Smooth muscle cell (in vitro differentiated cells): ENCODE measurements around the gene TMEM87A. TPM values are rescaled to one million over a fixed set of nuclear protein-coding genes. Genes with fewer than 3 reads are reported as not detected.

Experiments used
- DNase-seq: peaks from one replicate; lab custom pipeline; 2025; ENCODE audit not compliant: unreplicated experiment; lab: John Stamatoyannopoulos, UW
- H2AFZ ChIP-seq: fragments of 200-600 bp; sonication (generic); 2 replicates; pipeline ENCODE4 v1.6.0; 2016; ENCODE audit warnings: antibody characterized with exemption, low read depth, mild to moderate bottlenecking
- H3F3A ChIP-seq: fragments of 200-600 bp; sonication (generic); 2 replicates; pipeline ENCODE4 v1.6.0; 2017; ENCODE audit warnings: antibody characterized with exemption, low read depth
- H3K27ac ChIP-seq: fragments of 200-600 bp; sonication (generic); 2 replicates; pipeline ENCODE4 v1.5.1; 2016; ENCODE audit warnings: low read depth, mild to moderate bottlenecking
- H3K27me3 ChIP-seq: fragments of 200-600 bp; sonication (generic); 2 replicates; pipeline ENCODE4 v1.6.1; 2016; ENCODE audit warnings: low read depth, mild to moderate bottlenecking
- H3K36me3 ChIP-seq: fragments of 200-600 bp; sonication (generic); 2 replicates; pipeline ENCODE4 v1.5.1; 2016; ENCODE audit warnings: low read depth
- H3K4me1 ChIP-seq: fragments of 200-600 bp; sonication (generic); 2 replicates; pipeline ENCODE4 v1.5.1; 2016; ENCODE audit warnings: low read depth
- H3K4me2 ChIP-seq: fragments of 200-600 bp; sonication (generic); 2 replicates; pipeline ENCODE4 v1.6.0; 2016; ENCODE audit warnings: mild to moderate bottlenecking
- H3K4me3 ChIP-seq: fragments of 200-600 bp; sonication (generic); 2 replicates; pipeline ENCODE4 v1.5.1; 2016; ENCODE audit warnings: mild to moderate bottlenecking
- H3K79me2 ChIP-seq: fragments of 200-600 bp; sonication (generic); 2 replicates; pipeline ENCODE4 v1.6.0; 2016; ENCODE audit warnings: low read depth, mild to moderate bottlenecking
- H3K9ac ChIP-seq: fragments of 200-600 bp; sonication (generic); 2 replicates; pipeline ENCODE4 v1.6.0; 2016; ENCODE audit warnings: low read depth
- H3K9me3 ChIP-seq: fragments of 200-600 bp; sonication (generic); replicated peaks from 2 replicates; pipeline ENCODE4 v1.5.1; 2016; ENCODE audit warnings: low read depth
- H4K20me1 ChIP-seq: fragments of 200-600 bp; sonication (generic); 2 replicates; pipeline ENCODE4 v1.6.0; 2016; ENCODE audit warnings: low read depth
- CTCF ChIP-seq: fragments of 200-600 bp; sonication (generic); IDR thresholded peaks from 2 replicates; pipeline ENCODE4 v1.5.1; 2017; ENCODE audit warnings: borderline replicate concordance, mild to moderate bottlenecking, antibody characterized with exemption; ENCODE audit not compliant: insufficient read depth, poor library complexity, severe bottlenecking
- WGBS: methylation state at CpG from one replicate; pipeline ENCODE4 v1.1.7; 2016; ENCODE audit warnings: low lambda C conversion rate; 5-methylcytosine and 5-hydroxymethylcytosine counted together
- polyA plus RNA-seq: library from polyadenylated mRNA; unstranded; fragments of >200 nt; fragmentation: Nextera tagmentation; extraction: Ambion mirVana; gene quantifications from 2 replicates; pipeline ENCODE4 v1.2.1, GENCODE V29; 2016
- total RNA-seq: library from RNA; depleted of rRNA; stranded (reverse); fragments of >200 nt; gene quantifications from 2 replicates; pipeline ENCODE4 v1.2.3, GENCODE V29; 2014

TMEM87A gene
- total and polyA plus RNA-seq, 2 experiments from 2014 or later, result 59.9 to 82.3 TPM

GRCh38 chr15:42202653-42203052 lies 70.6 kb downstream of the TMEM87A start:
- Histone ChIP-seq H2AFZ (no peak overlapping the region), H3K4me1 (peaks cover 7% of the 10 kb centered on the region), H3K9ac (no peak overlapping the region), H3K27me3 (no peaks in the 10 kb centered on the region), H3K79me2 (peaks cover 62% of the 10 kb centered on the region), H3K36me3 (peaks cover 4% of the 10 kb centered on the region), H3K27ac (no peak overlapping the region), H3K4me3 (no peak overlapping the region), H4K20me1 (peaks cover 58% of the 10 kb centered on the region), H3K4me2 (no peak overlapping the region), H3F3A (no peaks in the 10 kb centered on the region), H3K9me3 (no peaks in the 10 kb centered on the region)
- WGBS, result 82% methylated on average over 2 of the region's 2 CpGs
- TF ChIP-seq CTCF, result no peak
- DNase-seq, result no peak

- WGBS, result 100% methylated on average over 1 of the region's 1 CpG
- H3F3A ChIP-seq, result no peaks in the 10 kb centered on the region
- H3K36me3 ChIP-seq, result peaks cover 4% of the 10 kb centered on the region
- H3K4me1 ChIP-seq, result peaks cover under 1% of the 10 kb centered on the region
- H2AFZ ChIP-seq, result no peak overlapping the region
- no peak overlapping the region for H3K27ac ChIP-seq
- TF ChIP-seq CTCF, result no peak
- H4K20me1 ChIP-seq, result peaks cover 58% of the 10 kb centered on the region
- no peaks in the 10 kb centered on the region for H3K9me3 ChIP-seq
- H3K9ac ChIP-seq, result no peak overlapping the region
- H3K27me3 ChIP-seq, result no peaks in the 10 kb centered on the region
- peaks cover 54% of the 10 kb centered on the region for H3K79me2 ChIP-seq
- no peak for DNase-seq
- H3K4me3 ChIP-seq, result no peak overlapping the region
- H3K4me2 ChIP-seq, result no peak overlapping the region
These were observed 71.4 kb downstream of the TMEM87A start for GRCh38 chr15:42201801-42202200.

- WGBS, result 97% methylated on average over 5 of the region's 5 CpGs
- H2AFZ ChIP-seq, result no peak overlapping the region
- DNase-seq, result no peak
These were observed 74.1 kb downstream of the TMEM87A start for GRCh38 chr15:42199126-42199525.

More at GRCh38 chr15:42199126-42199525, 74.1 kb downstream of the TMEM87A start:
- Histone ChIP-seq H3K4me3 (no peak overlapping the region), H3K36me3 (peaks cover 4% of the 10 kb centered on the region), H3K9me3 (no peaks in the 10 kb centered on the region), H3K27ac (no peak overlapping the region), H3K9ac (no peak overlapping the region), H3F3A (no peaks in the 10 kb centered on the region), H3K4me2 (no peak overlapping the region), H3K27me3 (no peaks in the 10 kb centered on the region), H3K79me2 (peaks cover 33% of the 10 kb centered on the region), H3K4me1 (no peaks in the 10 kb centered on the region), H4K20me1 (peaks cover 55% of the 10 kb centered on the region)
- TF ChIP-seq CTCF, result no peak
